Central memory CD8-positive, alpha-beta T cell (primary cell): ENCODE measurements around the gene DDIAS.

Source experiments
- ATAC-seq: fragments of 150-1000 bp; cut with Tn5 transposase; replicated peaks from 2 replicates; pipeline ENCODE4 v1.10.0; 2022; ENCODE audit warnings: mild to moderate bottlenecking, moderate FRiP score, moderate number of reproducible peaks; ENCODE audit not compliant: poor library complexity, severe bottlenecking; ENCODE audit errors: extremely low read depth
- DNase-seq, 2 donors: peaks; one replicate each; pipeline ENCODE4 v3.0.0; 2021; ENCODE audit warnings: low spot score in 2 of 2
- H3K27ac Mint-ChIP-seq: one replicate; pipeline ENCODE4 v1.8.0; 2022; ENCODE audit warnings: low read depth, mild to moderate bottlenecking, moderate library complexity, mixed read lengths
- H3K27me3 Mint-ChIP-seq: one replicate; pipeline ENCODE4 v1.8.0; 2022; ENCODE audit warnings: mixed read lengths
- H3K36me3 Mint-ChIP-seq: one replicate; pipeline ENCODE4 v1.8.0; 2022; ENCODE audit warnings: mild to moderate bottlenecking, moderate library complexity, mixed read lengths; ENCODE audit not compliant: insufficient read depth
- H3K4me1 Mint-ChIP-seq: one replicate; pipeline ENCODE4 v1.8.0; 2022; ENCODE audit warnings: mixed read lengths
- H3K4me3 Mint-ChIP-seq: one replicate; pipeline ENCODE4 v1.8.0; 2022; ENCODE audit warnings: mild to moderate bottlenecking, moderate library complexity, mixed read lengths
- H3K9me3 Mint-ChIP-seq: one replicate; pipeline ENCODE4 v1.8.0; 2022; ENCODE audit warnings: mixed read lengths

The DDIAS gene

GRCh38 chr11:82895437-82896091 lies 6.0 kb upstream of the DDIAS start:
- no peaks in the 10 kb centered on the region for H3K9me3 Mint-ChIP-seq
- DNase-seq (no peak), ATAC-seq (no peak)
- no peak overlapping the region for H3K4me3 Mint-ChIP-seq
- peaks cover 32% of the 10 kb centered on the region for H3K4me1 Mint-ChIP-seq
- H3K27ac Mint-ChIP-seq = no peak overlapping the region
- peaks cover 3% of the 10 kb centered on the region for H3K36me3 Mint-ChIP-seq
- H3K27me3 Mint-ChIP-seq = no peaks in the 10 kb centered on the region

- DNase-seq = no peak
- Mint-ChIP-seq H3K27me3 (no peaks in the 10 kb centered on the region), H3K9me3 (no peaks in the 10 kb centered on the region), H3K4me1 (peaks cover 37% of the 10 kb centered on the region), H3K27ac (no peak overlapping the region), H3K36me3 (peaks cover 10% of the 10 kb centered on the region), H3K4me3 (no peak overlapping the region)
- no peak for ATAC-seq
Measured at GRCh38 chr11:82896183-82896582, 5.4 kb upstream of the DDIAS start.

- Mint-ChIP-seq H3K27ac (no peak overlapping the region), H3K4me3 (no peak overlapping the region), H3K9me3 (no peaks in the 10 kb centered on the region), H3K36me3 (peaks cover 14% of the 10 kb centered on the region), H3K4me1 (peaks cover 51% of the 10 kb centered on the region), H3K27me3 (no peaks in the 10 kb centered on the region)
- no peak for DNase-seq
- no peak for ATAC-seq
Measured at GRCh38 chr11:82898241-82898640, 3.3 kb upstream of the DDIAS start.

GRCh38 chr11:82899186-82899820 lies 2.2 kb upstream of the DDIAS start:
- Mint-ChIP-seq H3K9me3 (no peaks in the 10 kb centered on the region), H3K4me1 (peaks cover 51% of the 10 kb centered on the region), H3K36me3 (peaks cover 14% of the 10 kb centered on the region), H3K27ac (peak overlapping the region; percentile 95), H3K27me3 (no peaks in the 10 kb centered on the region), H3K4me3 (peak overlapping the region; percentile 87)
- DNase-seq (no peak), ATAC-seq (no peak)

GRCh38 chr11:82899957-82900276 lies 1.6 kb upstream of the DDIAS start:
- H3K36me3 Mint-ChIP-seq = peaks cover 14% of the 10 kb centered on the region
- peaks cover 51% of the 10 kb centered on the region for H3K4me1 Mint-ChIP-seq

GRCh38 chr11:82900277-82901164 lies 1.0 kb upstream of the DDIAS start, which contains the start of gene PRCP:
PRCP (minus strand) TSS chr11:82900430; CDS start chr11:82900402, 28 bp downstream.
- Mint-ChIP-seq H3K9me3 (no peaks in the 10 kb centered on the region), H3K27me3 (no peaks in the 10 kb centered on the region), H3K36me3 (peaks cover 14% of the 10 kb centered on the region), H3K4me1 (peaks cover 48% of the 10 kb centered on the region), H3K4me3 (peak within 1 kb of the TSS; percentile 87), H3K27ac (peak within 1 kb of the TSS; percentile 95)
- DNase-seq = peak; percentile 87 to 91
- peak; percentile 78 for ATAC-seq

More at GRCh38 chr11:82899957-82900276, 1.6 kb upstream of the DDIAS start:
- Mint-ChIP-seq H3K9me3 (no peaks in the 10 kb centered on the region), H3K27ac (peak overlapping the region; percentile 95), H3K4me3 (peak overlapping the region; percentile 87), H3K27me3 (no peaks in the 10 kb centered on the region)
- ATAC-seq (no peak), DNase-seq (no peak)

GRCh38 chr11:82901922-82902485 lies 468 bp downstream of the DDIAS start:
- ATAC-seq = peak; percentile 1
- Mint-ChIP-seq H3K27me3 (no peaks in the 10 kb centered on the region), H3K36me3 (peaks cover 14% of the 10 kb centered on the region), H3K27ac (peak overlapping the region; percentile 95), H3K4me1 (peaks cover 37% of the 10 kb centered on the region), H3K9me3 (no peaks in the 10 kb centered on the region), H3K4me3 (peak overlapping the region; percentile 87)
- DNase-seq = no peak

- DNase-seq (no peak), ATAC-seq (no peak)
- Mint-ChIP-seq H3K9me3 (no peaks in the 10 kb centered on the region), H3K36me3 (peaks cover 14% of the 10 kb centered on the region), H3K27me3 (no peaks in the 10 kb centered on the region), H3K4me1 (peaks cover 37% of the 10 kb centered on the region), H3K27ac (peak overlapping the region; percentile 95), H3K4me3 (peak overlapping the region; percentile 87)
Measured at GRCh38 chr11:82902880-82903279, 1.3 kb downstream of the DDIAS start.

- peaks cover 14% of the 10 kb centered on the region for H3K36me3 Mint-ChIP-seq
Measured at GRCh38 chr11:82903843-82904586, 2.5 kb downstream of the DDIAS start.

GRCh38 chr11:82906236-82906635 lies 4.7 kb downstream of the DDIAS start:
- H3K4me1 Mint-ChIP-seq = peaks cover 14% of the 10 kb centered on the region
- H3K9me3 Mint-ChIP-seq = no peaks in the 10 kb centered on the region
- H3K4me3 Mint-ChIP-seq = no peak overlapping the region
- peaks cover 4% of the 10 kb centered on the region for H3K36me3 Mint-ChIP-seq
- no peaks in the 10 kb centered on the region for H3K27me3 Mint-ChIP-seq
- DNase-seq (no peak), ATAC-seq (no peak)
- H3K27ac Mint-ChIP-seq = no peak overlapping the region

More at GRCh38 chr11:82903843-82904586, 2.5 kb downstream of the DDIAS start:
- Mint-ChIP-seq H3K4me1 (peaks cover 35% of the 10 kb centered on the region), H3K27me3 (no peaks in the 10 kb centered on the region), H3K4me3 (no peak overlapping the region), H3K27ac (no peak overlapping the region), H3K9me3 (no peaks in the 10 kb centered on the region)
- ATAC-seq (no peak), DNase-seq (no peak)

GRCh38 chr11:82906931-82907330 lies 5.4 kb downstream of the DDIAS start:
- Mint-ChIP-seq H3K4me3 (no peak overlapping the region), H3K9me3 (no peaks in the 10 kb centered on the region), H3K4me1 (peaks cover 8% of the 10 kb centered on the region), H3K36me3 (peaks cover under 1% of the 10 kb centered on the region), H3K27ac (no peak overlapping the region), H3K27me3 (no peaks in the 10 kb centered on the region)
- DNase-seq = no peak
- ATAC-seq = no peak

- H3K4me3 Mint-ChIP-seq = no peak overlapping the region
- ATAC-seq (no peak), DNase-seq (no peak)
- no peaks in the 10 kb centered on the region for H3K36me3 Mint-ChIP-seq
- H3K27me3 Mint-ChIP-seq = no peaks in the 10 kb centered on the region
- H3K27ac Mint-ChIP-seq = no peak overlapping the region
- peaks cover 4% of the 10 kb centered on the region for H3K4me1 Mint-ChIP-seq
- no peaks in the 10 kb centered on the region for H3K9me3 Mint-ChIP-seq
Measured at GRCh38 chr11:82907371-82907770, 5.8 kb downstream of the DDIAS start.
